NCI-H2227 treated with DMSO at 0.1 percent for 48 hours (cell line): ENCODE measurements around the gene DDX11.
"Not testable (repeated sequence)": the region's sequence is repeated elsewhere in the genome, so short reads cannot be mapped to it uniquely, and the experiment has no call there.

Experiments
- DNase-seq: peaks from one replicate; lab custom pipeline; 2025; lab: John Stamatoyannopoulos, UW

DDX11 gene

GRCh38 chr12:31073527-31074332, at the start of gene DDX11:
DDX11 (plus strand) TSS chr12:31073860; CDS start chr12:31078394, 4,534 bp downstream.
- DNase-seq, result peak; percentile 81

GRCh38 chr12:31026202-31026601, 47.5 kb upstream of the DDX11 start:
- no peak for DNase-seq

GRCh38 chr12:31027006-31027405, 46.7 kb upstream of the DDX11 start:
- not testable (repeated sequence) for DNase-seq

GRCh38 chr12:31029468-31029867, 44.2 kb upstream of the DDX11 start:
- no peak for DNase-seq

- DNase-seq, result no peak
These were observed 43.6 kb upstream of the DDX11 start for GRCh38 chr12:31029916-31030562.

- no peak for DNase-seq
These were observed 41.7 kb upstream of the DDX11 start for GRCh38 chr12:31031951-31032335.

GRCh38 chr12:31033146-31033545, 40.5 kb upstream of the DDX11 start:
- DNase-seq, result no peak

- no peak for DNase-seq
These were observed 40.0 kb upstream of the DDX11 start for GRCh38 chr12:31033681-31034080.

- DNase-seq, result no peak
These were observed 39.3 kb upstream of the DDX11 start for GRCh38 chr12:31034372-31034771.

GRCh38 chr12:31035226-31035625, 38.4 kb upstream of the DDX11 start:
- DNase-seq, result no peak

- DNase-seq, result no peak
These were observed 37.5 kb upstream of the DDX11 start for GRCh38 chr12:31035967-31036665.

- no peak for DNase-seq
These were observed 36.6 kb upstream of the DDX11 start for GRCh38 chr12:31037028-31037427.

- DNase-seq, result no peak
These were observed 35.7 kb upstream of the DDX11 start for GRCh38 chr12:31037931-31038330.

GRCh38 chr12:31041033-31041564, 32.6 kb upstream of the DDX11 start:
- no peak for DNase-seq

- DNase-seq, result not testable (repeated sequence)
These were observed 23.5 kb upstream of the DDX11 start for GRCh38 chr12:31050143-31050542.

- not testable (repeated sequence) for DNase-seq
These were observed 23.1 kb upstream of the DDX11 start for GRCh38 chr12:31050548-31050947.

GRCh38 chr12:31051692-31052091, 22.0 kb upstream of the DDX11 start:
- not testable (repeated sequence) for DNase-seq

- not testable (repeated sequence) for DNase-seq
These were observed 21.5 kb upstream of the DDX11 start for GRCh38 chr12:31052121-31052520.

- not testable (repeated sequence) for DNase-seq
These were observed 20.8 kb upstream of the DDX11 start for GRCh38 chr12:31052666-31053439.

- not testable (repeated sequence) for DNase-seq
These were observed 19.7 kb upstream of the DDX11 start for GRCh38 chr12:31053944-31054343.

GRCh38 chr12:31057671-31058070, 16.0 kb upstream of the DDX11 start:
- no peak for DNase-seq

GRCh38 chr12:31066196-31066595, 7.5 kb upstream of the DDX11 start:
- not testable (repeated sequence) for DNase-seq
